Measurements from ENCODE around the gene LRP5.

DNA sequence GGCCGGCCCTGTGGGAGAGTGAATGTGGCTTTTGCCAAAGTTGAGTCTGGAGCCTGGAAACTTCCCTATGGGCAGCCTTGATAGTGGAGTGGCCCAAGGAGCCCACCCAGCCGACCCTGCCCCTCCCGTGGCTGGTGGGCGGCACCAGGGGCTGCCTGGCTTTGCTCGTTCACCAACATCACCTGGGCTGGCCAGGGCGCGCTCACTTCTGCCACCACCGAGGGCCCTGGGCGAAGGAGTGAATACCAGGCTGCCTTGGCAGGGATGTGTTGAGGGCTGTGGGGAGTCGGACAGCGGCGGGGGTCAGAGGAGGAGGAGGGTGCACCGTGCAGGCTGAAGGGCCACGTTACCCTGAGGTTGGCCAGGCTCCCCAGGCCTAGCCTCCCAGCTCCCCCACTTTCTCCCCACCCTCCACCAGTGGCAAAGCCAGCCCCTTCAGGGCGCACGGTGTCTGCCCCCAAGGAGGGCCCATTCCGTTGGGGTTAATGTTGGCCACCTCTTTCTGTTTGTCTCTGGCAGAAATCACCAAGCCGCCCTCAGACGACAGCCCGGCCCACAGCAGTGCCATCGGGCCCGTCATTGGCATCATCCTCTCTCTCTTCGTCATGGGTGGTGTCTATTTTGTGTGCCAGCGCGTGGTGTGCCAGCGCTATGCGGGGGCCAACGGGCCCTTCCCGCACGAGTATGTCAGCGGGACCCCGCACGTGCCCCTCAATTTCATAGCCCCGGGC lies 125.7 kb downstream of the LRP5 start:
- TF ChIP-seq, protein P1, sequence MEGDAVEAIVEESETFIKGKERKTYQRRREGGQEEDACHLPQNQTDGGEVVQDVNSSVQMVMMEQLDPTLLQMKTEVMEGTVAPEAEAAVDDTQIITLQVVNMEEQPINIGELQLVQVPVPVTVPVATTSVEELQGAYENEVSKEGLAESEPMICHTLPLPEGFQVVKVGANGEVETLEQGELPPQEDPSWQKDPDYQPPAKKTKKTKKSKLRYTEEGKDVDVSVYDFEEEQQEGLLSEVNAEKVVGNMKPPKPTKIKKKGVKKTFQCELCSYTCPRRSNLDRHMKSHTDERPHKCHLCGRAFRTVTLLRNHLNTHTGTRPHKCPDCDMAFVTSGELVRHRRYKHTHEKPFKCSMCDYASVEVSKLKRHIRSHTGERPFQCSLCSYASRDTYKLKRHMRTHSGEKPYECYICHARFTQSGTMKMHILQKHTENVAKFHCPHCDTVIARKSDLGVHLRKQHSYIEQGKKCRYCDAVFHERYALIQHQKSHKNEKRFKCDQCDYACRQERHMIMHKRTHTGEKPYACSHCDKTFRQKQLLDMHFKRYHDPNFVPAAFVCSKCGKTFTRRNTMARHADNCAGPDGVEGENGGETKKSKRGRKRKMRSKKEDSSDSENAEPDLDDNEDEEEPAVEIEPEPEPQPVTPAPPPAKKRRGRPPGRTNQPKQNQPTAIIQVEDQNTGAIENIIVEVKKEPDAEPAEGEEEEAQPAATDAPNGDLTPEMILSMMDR (IDR thresholded peaks at IDR 0.05), result no peak
- no peak for TF ChIP-seq POLR2A (IDR thresholded peaks at IDR 0.05)

Measured in thyroid gland (tissue), 4 donors.